HCT116 (cell line): ENCODE data around the gene POLN. TPM values are rescaled to one million over a fixed set of nuclear protein-coding genes. Genes with fewer than 3 reads are reported as not detected.

ENCODE experiments used
- ATAC-seq: fragments of 200-7000 bp; cut with Tn5 transposase; 2 replicates; pipeline ENCODE4 v1.9.1; 2020; ENCODE audit warnings: mild to moderate bottlenecking, moderate library complexity
- BruUV-seq: library from RNA; stranded (reverse); fragments of 400-500 nt; replicated peaks from 2 replicates; lab custom pipeline; 2021; lab: Mats Ljungman, UMichigan
- CTCF ChIA-PET: fragments of 300-600 bp; sonication (Branson Sonifier 250); formaldehyde crosslinking; loops from one replicate; lab custom pipeline; 2021; ENCODE audit warnings: antibody characterized with exemption; lab: Charles Lee
- POLR2A ChIA-PET: fragments of 300-600, 350-600 bp; sonication (Branson Sonifier 250); formaldehyde crosslinking; loops from one replicate; lab custom pipeline; 2021; ENCODE audit warnings: antibody characterized with exemption; lab: Charles Lee
- RAD21 ChIA-PET, 2 experiments: fragments of 300-600 bp; sonication (Branson Sonifier 250); formaldehyde crosslinking; loops; one replicate each; lab custom pipeline; 2023; ENCODE audit warnings: low total read pairs in 2 of 2; ENCODE audit not compliant: uncharacterized antibody in 2 of 2, unreplicated experiment in 2 of 2, low non-redundant PET in 1 of 2; lab: Charles Lee
- DNase-seq: peaks from one replicate; pipeline ENCODE4 v3.0.0-alpha.2; 2010; ENCODE audit warnings: low read depth, low spot score
- H2AFZ ChIP-seq: fragments of 200-600 bp; shearing (Covaris generic), sonication (generic); 2 replicates; pipeline ENCODE4 v1.6.1; 2017; ENCODE audit warnings: low read depth, mixed run types, mixed read lengths, antibody characterized with exemption, low read length; ENCODE audit not compliant: poor library complexity, severe bottlenecking
- H3K27ac ChIP-seq: 2 replicates; pipeline ENCODE4 v1.5.1; 2012; ENCODE audit warnings: low read depth, low read length
- H3K27me3 ChIP-seq: fragments of 200-600 bp; sonication (generic); 2 replicates; pipeline ENCODE4 v1.6.1; 2016; ENCODE audit warnings: mixed run types, low read length, mixed read lengths; ENCODE audit not compliant: insufficient read depth
- H3K36me3 ChIP-seq, 2 experiments: fragments of 200-500 bp in 1 of 2; fragments of 200-600 bp in 1 of 2; sonication (Bioruptor generic) in 1 of 2; sonication (generic) in 1 of 2; 2 replicates each; pipeline versions ENCODE4 v1.5.1 to v1.6.1; 2014 to 2016; ENCODE audit warnings: low read length in 2 of 2, inconsistent platforms in 1 of 2, mixed read lengths in 1 of 2, mixed run types in 1 of 2; ENCODE audit not compliant: insufficient read depth in 2 of 2, control insufficient read depth in 1 of 2
- H3K4me1 ChIP-seq, 2 experiments: fragments of 200-600 bp in 1 of 2; sonication (generic) in 1 of 2; 2 replicates each; pipeline versions ENCODE4 v1.5.1 to v1.6.1; 2012 to 2017; ENCODE audit warnings: low read length in 2 of 2, inconsistent platforms in 1 of 2, mild to moderate bottlenecking in 1 of 2, mixed read lengths in 1 of 2, mixed run types in 1 of 2, moderate library complexity in 1 of 2; ENCODE audit not compliant: insufficient read depth in 2 of 2, control insufficient read depth in 1 of 2
- H3K4me2 ChIP-seq: fragments of 200-600 bp; sonication (generic); 2 replicates; pipeline ENCODE4 v1.6.1; 2017; ENCODE audit warnings: mixed run types, low read length, mixed read lengths
- H3K4me3 ChIP-seq, 2 experiments: fragments of 200-600 bp in 1 of 2; sonication (generic) in 1 of 2; replicated peaks in 1 of 2; 2 replicates each; pipeline ENCODE4 v1.5.1; 2011 to 2016; ENCODE audit warnings: low read length in 2 of 2, control low read depth in 1 of 2, low read depth in 1 of 2, mild to moderate bottlenecking in 1 of 2, mixed read lengths in 1 of 2, mixed run types in 1 of 2
- H3K79me2 ChIP-seq: fragments of 200-600 bp; sonication (generic); 2 replicates; pipeline ENCODE4 v1.6.1; 2017; ENCODE audit warnings: mild to moderate bottlenecking, mixed run types, low read length, moderate library complexity, mixed read lengths; ENCODE audit not compliant: insufficient read depth
- H3K9ac ChIP-seq: fragments of 200-600 bp; sonication (generic); 2 replicates; pipeline ENCODE4 v1.6.1; 2016; ENCODE audit warnings: low read length, mixed read lengths
- H3K9me2 ChIP-seq: fragments of 200-600 bp; sonication (generic), shearing (Covaris generic); 2 replicates; pipeline ENCODE4 v1.6.1; 2017; ENCODE audit warnings: mixed run types, mild to moderate bottlenecking, moderate library complexity; ENCODE audit not compliant: insufficient read depth
- H3K9me3 ChIP-seq, 2 experiments: fragments of 200-500 bp in 1 of 2; fragments of 200-600 bp in 1 of 2; sonication (Bioruptor generic) in 1 of 2; sonication (generic) in 1 of 2; 2 replicates each; pipeline ENCODE4 v1.6.1; 2014 to 2017; ENCODE audit warnings: low read length in 2 of 2, mixed read lengths in 2 of 2, inconsistent platforms in 1 of 2, low read depth in 1 of 2, mild to moderate bottlenecking in 1 of 2, mixed run types in 1 of 2, moderate library complexity in 1 of 2; ENCODE audit not compliant: control insufficient read depth in 1 of 2, insufficient read depth in 1 of 2
- H4K20me1 ChIP-seq: fragments of 200-600 bp; sonication (generic), shearing (Covaris generic); 2 replicates; pipeline ENCODE4 v1.6.1; 2017; ENCODE audit warnings: mixed run types, mild to moderate bottlenecking, moderate library complexity; ENCODE audit not compliant: insufficient read depth
- CBX3 ChIP-seq: IDR thresholded peaks from 2 replicates; pipeline ENCODE4 v1.6.1; 2012; ENCODE audit warnings: low read depth
- EZH2 ChIP-seq: fragments of 200-600 bp; sonication (generic); IDR thresholded peaks from 2 replicates; pipeline ENCODE4 v1.6.1; 2017; ENCODE audit warnings: antibody characterized with exemption, mixed run types
- EZH2phosphoT487 ChIP-seq: fragments of 200-600 bp; IDR thresholded peaks from 2 replicates; pipeline ENCODE4 v1.6.1; 2018; ENCODE audit warnings: antibody characterized with exemption, borderline replicate concordance
- JUND ChIP-seq: IDR thresholded peaks from 2 replicates; pipeline ENCODE4 v1.6.1; 2012
- POLR2AphosphoS5 ChIP-seq: IDR thresholded peaks from 2 replicates; pipeline ENCODE4 v1.6.1; 2011; ENCODE audit warnings: mild to moderate bottlenecking, low read depth, low read length, moderate library complexity
- SIN3A ChIP-seq: IDR thresholded peaks from 2 replicates; pipeline ENCODE4 v1.6.1; 2012; ENCODE audit warnings: low read depth
- SP1 ChIP-seq: IDR thresholded peaks from 2 replicates; pipeline ENCODE4 v1.6.1; 2012; ENCODE audit warnings: low read depth
- SRF ChIP-seq: IDR thresholded peaks from 2 replicates; pipeline ENCODE4 v1.6.1; 2012; ENCODE audit warnings: low read depth
- TCF7L2 ChIP-seq: IDR thresholded peaks from 2 replicates; pipeline ENCODE4 v1.7.0; 2011; ENCODE audit warnings: borderline replicate concordance, inconsistent platforms; ENCODE audit not compliant: insufficient read depth, insufficient read length; ENCODE audit errors: extremely low read depth
- YY1 ChIP-seq: IDR thresholded peaks from 2 replicates; pipeline ENCODE4 v1.6.1; 2011; ENCODE audit warnings: low read length, low read depth, moderate library complexity, mild to moderate bottlenecking; ENCODE audit not compliant: insufficient replicate concordance; ENCODE audit errors: extremely low read depth
- ZFX ChIP-seq: fragments of 450-650 bp; IDR thresholded peaks from 2 replicates; pipeline ENCODE4 v1.6.1; 2017
- ZNF274 ChIP-seq: fragments of 200-500 bp; sonication (Bioruptor generic); IDR thresholded peaks from 2 replicates; pipeline ENCODE4 v1.6.1; 2014; ENCODE audit warnings: mild to moderate bottlenecking, low read depth, low read length, inconsistent platforms
- intact Hi-C: fragments of 100-400 bp; cut with micrococcal nuclease; formaldehyde crosslinking; loops from 2 replicates; pipeline ENCODE4 v1.10.0; 2022
- total RNA-seq: library from RNA; stranded (reverse); gene quantifications from one replicate; pipeline ENCODE4 v1.2.1, GENCODE V29; 2021; ENCODE audit not compliant: unreplicated experiment
- TF ChIP-seq, protein P1 (sequence below): IDR thresholded peaks from 2 replicates; pipeline ENCODE4 v1.6.1; 2012
- TF ChIP-seq, protein P2 (sequence below): IDR thresholded peaks from 2 replicates; pipeline ENCODE4 v1.6.1; 2012
- TF ChIP-seq, protein P3 (sequence below): IDR thresholded peaks from 2 replicates; pipeline ENCODE4 v1.6.1; 2011; ENCODE audit warnings: mild to moderate bottlenecking, low read length, moderate library complexity; ENCODE audit not compliant: insufficient replicate concordance; ENCODE audit errors: extremely low read depth

The POLN gene
- total RNA-seq, 1 experiment from 2014 or later, result 3.1 TPM

DNA sequence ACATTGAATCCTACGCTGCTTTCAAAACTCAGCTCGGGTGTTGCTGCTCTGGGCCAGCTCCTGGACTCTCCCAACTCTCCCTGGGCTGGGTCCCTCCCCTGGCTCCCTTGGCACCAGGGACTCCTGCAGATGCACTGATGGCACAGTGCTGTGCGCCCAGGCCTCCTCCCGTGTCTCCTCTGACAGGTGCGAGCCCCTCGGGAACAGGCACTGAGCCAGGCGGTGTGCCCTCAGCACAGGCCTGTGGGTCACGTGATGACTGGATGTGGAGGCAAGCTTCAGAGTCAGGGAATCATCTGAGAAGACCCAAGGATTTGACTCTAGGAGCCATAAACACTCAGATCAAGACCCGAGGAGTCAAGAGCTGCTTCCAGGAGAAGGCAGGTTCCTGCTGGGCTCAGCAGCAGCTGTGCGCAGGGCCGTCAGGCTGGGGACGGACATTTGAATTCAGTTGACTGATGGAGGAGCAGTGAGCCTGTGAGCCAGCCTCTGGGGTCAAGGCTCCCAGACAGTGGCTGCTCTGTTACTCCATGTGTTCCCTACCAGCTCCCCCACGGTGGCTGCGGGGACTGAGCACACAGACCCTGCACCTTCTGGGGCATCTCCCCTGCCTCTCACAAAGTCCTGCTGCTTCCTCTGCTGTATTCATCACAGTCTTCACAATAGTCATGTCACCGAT, 149.8 kb downstream of the POLN start:
- H3K4me2 ChIP-seq, result no peak overlapping the region

DNA sequence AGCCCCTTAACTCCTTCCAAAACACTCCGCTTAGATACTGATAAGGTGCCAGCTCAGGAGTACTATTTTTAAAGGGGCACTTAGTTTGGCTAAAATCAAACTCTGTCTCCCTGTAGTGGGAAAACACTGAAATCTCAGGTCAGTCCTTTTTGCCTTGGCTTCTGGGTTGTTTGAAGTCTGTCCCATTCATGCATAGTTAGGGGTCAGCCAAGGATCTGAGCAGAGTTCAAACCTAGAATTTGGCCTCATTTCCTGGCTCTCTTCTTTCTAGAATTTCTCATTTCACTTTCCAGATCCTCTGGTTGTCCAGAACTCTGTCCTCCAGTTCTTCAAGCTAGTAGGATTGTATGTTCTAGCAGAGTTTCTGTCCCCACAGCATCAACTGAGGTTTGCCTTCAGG, 151.3 kb downstream of the POLN start:
- H3K9me3 ChIP-seq, result no peaks in the 10 kb centered on the region
- ChIA-PET RAD21 (no interaction called here), CTCF (no interaction called here), POLR2A (no interaction called here)
- no peaks in the 10 kb centered on the region for H3K79me2 ChIP-seq
- no peaks in the 10 kb centered on the region for H3K9me2 ChIP-seq
- no peaks in the 10 kb centered on the region for H3K27me3 ChIP-seq
- ATAC-seq, result no peak
- H3K4me1 ChIP-seq, result peaks cover 5 to 9% of the 10 kb centered on the region in 2 experiments
- H2AFZ ChIP-seq, result no peak overlapping the region
- no peak for DNase-seq
- H3K9ac ChIP-seq, result no peak overlapping the region
- BruUV-seq, result no TSS peak
- no peaks in the 10 kb centered on the region for H4K20me1 ChIP-seq
- H3K4me3 ChIP-seq, result no peak overlapping the region
- H3K27ac ChIP-seq, result no peak overlapping the region
- intact Hi-C loops, result no loop called here
- no peak overlapping the region for H3K4me2 ChIP-seq
- no peaks in the 10 kb centered on the region for H3K36me3 ChIP-seq
- TF ChIP-seq SIN3A, result no peak
- no peak for TF ChIP-seq TCF7L2
- no peak for TF ChIP-seq JUND
- TF ChIP-seq POLR2AphosphoS5, result no peak
- TF ChIP-seq EZH2phosphoT487, result no peak
- no peak for TF ChIP-seq YY1
- TF ChIP-seq EZH2, result no peak
- TF ChIP-seq ZNF274, result no peak
- no peak for TF ChIP-seq CBX3
- no peak for TF ChIP-seq ZFX
- TF ChIP-seq, protein P1, sequence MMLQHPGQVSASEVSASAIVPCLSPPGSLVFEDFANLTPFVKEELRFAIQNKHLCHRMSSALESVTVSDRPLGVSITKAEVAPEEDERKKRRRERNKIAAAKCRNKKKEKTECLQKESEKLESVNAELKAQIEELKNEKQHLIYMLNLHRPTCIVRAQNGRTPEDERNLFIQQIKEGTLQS, result no peak
- TF ChIP-seq, protein P2, sequence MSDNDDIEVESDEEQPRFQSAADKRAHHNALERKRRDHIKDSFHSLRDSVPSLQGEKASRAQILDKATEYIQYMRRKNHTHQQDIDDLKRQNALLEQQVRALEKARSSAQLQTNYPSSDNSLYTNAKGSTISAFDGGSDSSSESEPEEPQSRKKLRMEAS, result no peak

More for the DNA sequence above, 149.8 kb downstream of the POLN start:
- Histone ChIP-seq H3K9ac (no peak overlapping the region), H3K36me3 (no peaks in the 10 kb centered on the region), H3K27ac (no peak overlapping the region), H3K9me2 (no peaks in the 10 kb centered on the region), H3K27me3 (no peaks in the 10 kb centered on the region), H3K9me3 (no peaks in the 10 kb centered on the region), H3K79me2 (no peaks in the 10 kb centered on the region), H3K4me1 (peaks cover 19 to 24% of the 10 kb centered on the region in 2 experiments), H4K20me1 (no peaks in the 10 kb centered on the region), H2AFZ (no peak overlapping the region), H3K4me3 (no peak overlapping the region)
- ATAC-seq, result no peak
- ChIA-PET POLR2A (no interaction called here), RAD21 (no interaction called here), CTCF (no interaction called here)
- BruUV-seq, result no TSS peak
- no peak for DNase-seq
- TF ChIP-seq SRF, result no peak
- TF ChIP-seq, protein P3, sequence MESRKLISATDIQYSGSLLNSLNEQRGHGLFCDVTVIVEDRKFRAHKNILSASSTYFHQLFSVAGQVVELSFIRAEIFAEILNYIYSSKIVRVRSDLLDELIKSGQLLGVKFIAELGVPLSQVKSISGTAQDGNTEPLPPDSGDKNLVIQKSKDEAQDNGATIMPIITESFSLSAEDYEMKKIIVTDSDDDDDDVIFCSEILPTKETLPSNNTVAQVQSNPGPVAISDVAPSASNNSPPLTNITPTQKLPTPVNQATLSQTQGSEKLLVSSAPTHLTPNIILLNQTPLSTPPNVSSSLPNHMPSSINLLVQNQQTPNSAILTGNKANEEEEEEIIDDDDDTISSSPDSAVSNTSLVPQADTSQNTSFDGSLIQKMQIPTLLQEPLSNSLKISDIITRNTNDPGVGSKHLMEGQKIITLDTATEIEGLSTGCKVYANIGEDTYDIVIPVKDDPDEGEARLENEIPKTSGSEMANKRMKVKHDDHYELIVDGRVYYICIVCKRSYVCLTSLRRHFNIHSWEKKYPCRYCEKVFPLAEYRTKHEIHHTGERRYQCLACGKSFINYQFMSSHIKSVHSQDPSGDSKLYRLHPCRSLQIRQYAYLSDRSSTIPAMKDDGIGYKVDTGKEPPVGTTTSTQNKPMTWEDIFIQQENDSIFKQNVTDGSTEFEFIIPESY, result no peak
- no peak for TF ChIP-seq EZH2
- TF ChIP-seq ZFX, result no peak
- no peak for TF ChIP-seq ZNF274
- no peak for TF ChIP-seq SIN3A
- TF ChIP-seq POLR2AphosphoS5, result no peak
- TF ChIP-seq TCF7L2, result no peak
- TF ChIP-seq SP1, result no peak
- intact Hi-C loops, result no loop called here
